WTC11 (cell line): ENCODE measurements around the gene VAV2. TPM values are rescaled to one million over a fixed set of nuclear protein-coding genes. Genes with fewer than 3 reads are reported as not detected.

Experiments
- ATAC-seq: fragments of 200-7000 bp; cut with Tn5 transposase; 2 replicates; pipeline ENCODE4 v1.10.0; 2021; ENCODE audit warnings: mild to moderate bottlenecking, moderate library complexity
- CTCF ChIA-PET: fragments of 300-600 bp; sonication (Branson Sonifier 250); formaldehyde crosslinking; loops from one replicate; lab custom pipeline; 2021; ENCODE audit warnings: antibody characterized with exemption; lab: Charles Lee
- POLR2A ChIA-PET: fragments of 350-600 bp; sonication (Branson Sonifier 250); formaldehyde crosslinking; loops from one replicate; lab custom pipeline; 2021; ENCODE audit warnings: antibody characterized with exemption; lab: Charles Lee
- DNase-seq: peaks from one replicate; pipeline ENCODE4 v3.0.0; 2021; ENCODE audit warnings: low spot score
- H3K27ac Mint-ChIP-seq: 2 replicates; pipeline ENCODE4 v1.8.0; 2021; ENCODE audit warnings: mixed read lengths
- H3K27me3 Mint-ChIP-seq: 2 replicates; pipeline ENCODE4 v1.8.0; 2021; ENCODE audit warnings: low read depth, mild to moderate bottlenecking, moderate library complexity, mixed read lengths
- H3K36me3 Mint-ChIP-seq: 2 replicates; pipeline ENCODE4 v1.8.0; 2021; ENCODE audit warnings: mixed read lengths
- H3K4me1 Mint-ChIP-seq: 2 replicates; pipeline ENCODE4 v1.8.0; 2022; ENCODE audit warnings: mixed read lengths
- H3K4me3 Mint-ChIP-seq: 2 replicates; pipeline ENCODE4 v1.8.0; 2021; ENCODE audit warnings: mild to moderate bottlenecking, moderate library complexity, mixed read lengths
- H3K9me3 Mint-ChIP-seq: 2 replicates; pipeline ENCODE4 v1.8.0; 2021; ENCODE audit warnings: mixed read lengths
- ETV6 ChIP-seq: sonication (generic); formaldehyde crosslinking; IDR thresholded peaks from 2 replicates; pipeline ENCODE4 v1.8.1; 2022; ENCODE audit warnings: mild to moderate bottlenecking, missing genetic modification reagents
- HMGA2 ChIP-seq: fragments of 250-450 bp; sonication (Bioruptor Pico); IDR thresholded peaks from 2 replicates; pipeline ENCODE4 v1.4.0; 2021; ENCODE audit warnings: mild to moderate bottlenecking, moderate library complexity
- KAT7 ChIP-seq: sonication (generic); formaldehyde crosslinking; IDR thresholded peaks from 2 replicates; pipeline ENCODE4 v1.8.1; 2023; ENCODE audit warnings: missing genetic modification reagents, mild to moderate bottlenecking, borderline replicate concordance
- NR1H2 ChIP-seq: sonication (generic); formaldehyde crosslinking; IDR thresholded peaks from 2 replicates; pipeline ENCODE4 v1.9.0; 2021; ENCODE audit warnings: mild to moderate bottlenecking, moderate library complexity, missing genetic modification reagents
- NR3C1 ChIP-seq: sonication (generic); formaldehyde crosslinking; conservative IDR thresholded peaks from 2 replicates; pipeline ENCODE4 v1.8.1; 2023; ENCODE audit warnings: low read depth, mild to moderate bottlenecking, missing genetic modification reagents
- PRRX2 ChIP-seq: fragments of 250-450 bp; sonication (Bioruptor Pico); IDR thresholded peaks from 2 replicates; pipeline ENCODE4 v1.8.0; 2021; ENCODE audit warnings: mild to moderate bottlenecking
- RORB ChIP-seq: fragments of 250-450 bp; sonication (Bioruptor Pico); IDR thresholded peaks from 2 replicates; pipeline ENCODE4 v1.9.0; 2021; ENCODE audit warnings: mild to moderate bottlenecking
- TCF7 ChIP-seq: sonication (generic); formaldehyde crosslinking; IDR thresholded peaks from 2 replicates; pipeline ENCODE4 v1.8.0; 2022; ENCODE audit warnings: mild to moderate bottlenecking, low read depth, missing genetic modification reagents, moderate library complexity
- TEAD1 ChIP-seq: sonication (generic); formaldehyde crosslinking; IDR thresholded peaks from 2 replicates; pipeline ENCODE4 v1.8.0; 2022; ENCODE audit warnings: mild to moderate bottlenecking, missing genetic modification reagents
- TP53 ChIP-seq: sonication (generic); formaldehyde crosslinking; IDR thresholded peaks from 2 replicates; pipeline ENCODE4 v1.8.1; 2023; ENCODE audit warnings: mild to moderate bottlenecking, missing genetic modification reagents
- ZNF121 ChIP-seq: sonication (generic); formaldehyde crosslinking; IDR thresholded peaks from 2 replicates; pipeline ENCODE4 v1.8.0; 2023; ENCODE audit warnings: missing genetic modification reagents
- ZNF219 ChIP-seq: sonication (generic); formaldehyde crosslinking; IDR thresholded peaks from 2 replicates; pipeline ENCODE4 v1.8.0; 2023; ENCODE audit warnings: missing genetic modification reagents, mild to moderate bottlenecking, borderline replicate concordance
- ZNF317 ChIP-seq: sonication (generic); formaldehyde crosslinking; IDR thresholded peaks from 2 replicates; pipeline ENCODE4 v1.8.1; 2023; ENCODE audit warnings: low read depth, mild to moderate bottlenecking, moderate library complexity, missing genetic modification reagents, borderline replicate concordance
- ZNF396 ChIP-seq: fragments of 250-450 bp; sonication (Bioruptor Pico); IDR thresholded peaks from 2 replicates; pipeline ENCODE4 v1.8.0; 2021; ENCODE audit warnings: mild to moderate bottlenecking, moderate library complexity, borderline replicate concordance
- total RNA-seq: library from RNA; stranded (reverse); gene quantifications from 3 replicates; pipeline ENCODE4 v1.2.3, GENCODE V29; 2021
- TF ChIP-seq, protein P1 (sequence below): sonication (generic); formaldehyde crosslinking; IDR thresholded peaks from 2 replicates; pipeline ENCODE4 v1.8.1; 2023; ENCODE audit warnings: mild to moderate bottlenecking, missing genetic modification reagents
- TF ChIP-seq, protein P2 (sequence below): sonication (generic); formaldehyde crosslinking; IDR thresholded peaks from 2 replicates; pipeline ENCODE4 v1.8.0; 2023; ENCODE audit warnings: mild to moderate bottlenecking, missing genetic modification reagents
- TF ChIP-seq, protein P3 (sequence below): fragments of 250-450 bp; sonication (Bioruptor Pico); conservative IDR thresholded peaks from 2 replicates; pipeline ENCODE4 v1.9.0; 2021; ENCODE audit warnings: mild to moderate bottlenecking
- TF ChIP-seq, protein P4 (sequence below): fragments of 250-450 bp; sonication (Bioruptor Pico); IDR thresholded peaks from 2 replicates; pipeline ENCODE4 v2.1.2; 2022; ENCODE audit warnings: mild to moderate bottlenecking, moderate library complexity
- TF ChIP-seq, protein P5 (sequence below): sonication (generic); formaldehyde crosslinking; IDR thresholded peaks from 2 replicates; pipeline ENCODE4 v1.8.0; 2022; ENCODE audit warnings: mild to moderate bottlenecking, missing genetic modification reagents
- TF ChIP-seq, protein P6 (sequence below): sonication (generic); formaldehyde crosslinking; IDR thresholded peaks from 2 replicates; pipeline ENCODE4 v1.8.1; 2023; ENCODE audit warnings: mild to moderate bottlenecking, missing genetic modification reagents
- TF ChIP-seq, protein P7 (sequence below): sonication (generic); formaldehyde crosslinking; IDR thresholded peaks from 2 replicates; pipeline ENCODE4 v1.8.1; 2022; ENCODE audit warnings: low read depth, missing genetic modification reagents, borderline replicate concordance

VAV2 gene
- total RNA-seq, 1 experiment from 2014 or later, result 39.7 TPM

DNA sequence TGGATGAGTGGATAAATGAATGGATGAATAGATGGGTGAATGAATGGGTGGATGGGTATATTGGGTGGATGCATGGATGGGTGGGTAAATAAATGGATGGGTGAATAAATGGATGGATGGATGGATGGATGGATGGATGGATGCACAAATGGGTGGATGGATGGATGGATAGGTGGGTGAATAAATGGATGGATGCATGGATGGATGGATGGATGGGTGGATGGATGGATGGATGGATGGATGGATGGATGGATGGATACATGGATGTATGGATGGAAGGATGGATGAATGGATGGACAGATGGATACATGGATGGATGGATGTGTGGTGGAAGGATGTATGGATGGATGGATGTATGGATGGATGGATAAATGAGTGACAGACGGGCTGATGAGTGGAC is 140.4 kb downstream of the VAV2 start (continued):
- TF ChIP-seq, protein P1, sequence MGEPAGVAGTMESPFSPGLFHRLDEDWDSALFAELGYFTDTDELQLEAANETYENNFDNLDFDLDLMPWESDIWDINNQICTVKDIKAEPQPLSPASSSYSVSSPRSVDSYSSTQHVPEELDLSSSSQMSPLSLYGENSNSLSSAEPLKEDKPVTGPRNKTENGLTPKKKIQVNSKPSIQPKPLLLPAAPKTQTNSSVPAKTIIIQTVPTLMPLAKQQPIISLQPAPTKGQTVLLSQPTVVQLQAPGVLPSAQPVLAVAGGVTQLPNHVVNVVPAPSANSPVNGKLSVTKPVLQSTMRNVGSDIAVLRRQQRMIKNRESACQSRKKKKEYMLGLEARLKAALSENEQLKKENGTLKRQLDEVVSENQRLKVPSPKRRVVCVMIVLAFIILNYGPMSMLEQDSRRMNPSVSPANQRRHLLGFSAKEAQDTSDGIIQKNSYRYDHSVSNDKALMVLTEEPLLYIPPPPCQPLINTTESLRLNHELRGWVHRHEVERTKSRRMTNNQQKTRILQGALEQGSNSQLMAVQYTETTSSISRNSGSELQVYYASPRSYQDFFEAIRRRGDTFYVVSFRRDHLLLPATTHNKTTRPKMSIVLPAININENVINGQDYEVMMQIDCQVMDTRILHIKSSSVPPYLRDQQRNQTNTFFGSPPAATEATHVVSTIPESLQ (CRISPR knock-in tag), result no peak
- TF ChIP-seq NR1H2 (CRISPR knock-in tag) (no peak), HMGA2 (CRISPR knock-in tag) (no peak)
- TF ChIP-seq, protein P2, sequence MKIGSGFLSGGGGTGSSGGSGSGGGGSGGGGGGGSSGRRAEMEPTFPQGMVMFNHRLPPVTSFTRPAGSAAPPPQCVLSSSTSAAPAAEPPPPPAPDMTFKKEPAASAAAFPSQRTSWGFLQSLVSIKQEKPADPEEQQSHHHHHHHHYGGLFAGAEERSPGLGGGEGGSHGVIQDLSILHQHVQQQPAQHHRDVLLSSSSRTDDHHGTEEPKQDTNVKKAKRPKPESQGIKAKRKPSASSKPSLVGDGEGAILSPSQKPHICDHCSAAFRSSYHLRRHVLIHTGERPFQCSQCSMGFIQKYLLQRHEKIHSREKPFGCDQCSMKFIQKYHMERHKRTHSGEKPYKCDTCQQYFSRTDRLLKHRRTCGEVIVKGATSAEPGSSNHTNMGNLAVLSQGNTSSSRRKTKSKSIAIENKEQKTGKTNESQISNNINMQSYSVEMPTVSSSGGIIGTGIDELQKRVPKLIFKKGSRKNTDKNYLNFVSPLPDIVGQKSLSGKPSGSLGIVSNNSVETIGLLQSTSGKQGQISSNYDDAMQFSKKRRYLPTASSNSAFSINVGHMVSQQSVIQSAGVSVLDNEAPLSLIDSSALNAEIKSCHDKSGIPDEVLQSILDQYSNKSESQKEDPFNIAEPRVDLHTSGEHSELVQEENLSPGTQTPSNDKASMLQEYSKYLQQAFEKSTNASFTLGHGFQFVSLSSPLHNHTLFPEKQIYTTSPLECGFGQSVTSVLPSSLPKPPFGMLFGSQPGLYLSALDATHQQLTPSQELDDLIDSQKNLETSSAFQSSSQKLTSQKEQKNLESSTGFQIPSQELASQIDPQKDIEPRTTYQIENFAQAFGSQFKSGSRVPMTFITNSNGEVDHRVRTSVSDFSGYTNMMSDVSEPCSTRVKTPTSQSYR (CRISPR knock-in tag), result no peak
- TF ChIP-seq, protein P3, sequence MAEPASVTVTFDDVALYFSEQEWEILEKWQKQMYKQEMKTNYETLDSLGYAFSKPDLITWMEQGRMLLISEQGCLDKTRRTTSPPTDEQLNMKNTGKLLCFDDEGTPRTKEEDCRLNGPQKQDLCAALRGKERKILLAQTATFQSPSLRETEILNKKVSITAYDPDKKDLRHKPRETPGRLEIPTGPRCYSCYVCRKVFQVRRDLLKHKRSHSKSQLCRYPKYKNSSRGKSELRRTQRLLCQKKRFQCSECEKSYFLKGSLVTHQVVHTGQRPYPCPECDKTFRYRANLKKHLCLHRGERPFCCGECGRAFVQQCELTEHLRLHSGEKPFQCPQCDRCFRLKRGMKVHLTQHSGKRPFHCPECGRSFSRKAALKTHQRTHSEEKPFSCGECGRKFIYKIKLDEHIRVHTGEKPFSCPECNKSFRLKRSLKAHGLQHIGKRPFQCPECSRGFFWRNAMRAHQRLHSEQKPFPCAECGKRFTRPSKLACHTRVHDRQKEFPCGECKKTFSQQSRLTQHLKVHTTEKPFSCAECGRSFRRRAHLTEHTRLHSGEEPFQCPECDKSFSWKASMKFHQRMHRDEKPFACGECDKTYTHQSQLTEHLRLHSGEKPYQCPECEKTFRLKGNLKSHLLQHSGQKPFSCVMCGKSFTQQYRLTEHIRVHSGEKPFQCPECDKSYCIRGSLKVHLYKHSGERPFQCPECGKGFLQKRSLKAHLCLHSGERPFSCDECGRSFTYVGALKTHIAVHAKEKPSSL (CRISPR knock-in tag), result no peak
- TF ChIP-seq, protein P4, sequence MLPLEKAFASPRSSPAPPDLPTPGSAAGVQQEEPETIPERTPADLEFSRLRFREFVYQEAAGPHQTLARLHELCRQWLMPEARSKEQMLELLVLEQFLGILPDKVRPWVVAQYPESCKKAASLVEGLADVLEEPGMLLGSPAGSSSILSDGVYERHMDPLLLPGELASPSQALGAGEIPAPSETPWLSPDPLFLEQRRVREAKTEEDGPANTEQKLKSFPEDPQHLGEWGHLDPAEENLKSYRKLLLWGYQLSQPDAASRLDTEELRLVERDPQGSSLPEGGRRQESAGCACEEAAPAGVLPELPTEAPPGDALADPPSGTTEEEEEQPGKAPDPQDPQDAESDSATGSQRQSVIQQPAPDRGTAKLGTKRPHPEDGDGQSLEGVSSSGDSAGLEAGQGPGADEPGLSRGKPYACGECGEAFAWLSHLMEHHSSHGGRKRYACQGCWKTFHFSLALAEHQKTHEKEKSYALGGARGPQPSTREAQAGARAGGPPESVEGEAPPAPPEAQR (CRISPR knock-in tag), result no peak

DNA sequence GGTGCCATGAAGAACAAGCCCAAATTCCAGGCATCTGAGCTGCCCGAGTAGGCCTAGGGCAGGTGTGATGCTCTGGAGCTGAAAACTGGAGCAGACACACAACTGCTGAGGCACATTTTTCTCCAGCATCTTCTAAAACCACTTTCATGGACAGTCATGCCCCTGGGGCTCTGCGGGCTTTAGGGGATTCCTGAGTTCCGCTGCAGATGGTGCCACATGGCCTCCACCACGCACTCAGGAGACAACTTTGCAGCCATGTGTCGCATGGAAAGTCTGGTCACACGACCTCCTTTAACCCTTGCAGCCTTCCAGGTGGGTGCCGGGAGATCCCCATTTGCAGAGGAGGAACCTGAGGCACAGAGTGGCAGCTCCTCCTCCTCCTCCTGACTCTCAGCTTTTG is 141.2 kb downstream of the VAV2 start:
- H3K4me3 Mint-ChIP-seq, result no peak overlapping the region
- no peaks in the 10 kb centered on the region for H3K9me3 Mint-ChIP-seq
- H3K4me1 Mint-ChIP-seq, result 0 out of 2 replicates have a peak, but pooled peaks cover 6% of the 10 kb centered on the region
- TF ChIP-seq NR1H2 (CRISPR knock-in tag) (no peak), RORB (CRISPR knock-in tag) (no peak), ZNF219 (no peak), TP53 (no peak), KAT7 (CRISPR knock-in tag) (no peak), TEAD1 (CRISPR knock-in tag) (no peak), NR3C1 (no peak), ZNF317 (CRISPR knock-in tag) (no peak), PRRX2 (CRISPR knock-in tag) (no peak), TCF7 (CRISPR knock-in tag) (no peak), ETV6 (no peak), ZNF396 (CRISPR knock-in tag) (no peak), ZNF121 (CRISPR knock-in tag) (no peak)
- TF ChIP-seq, protein P5, sequence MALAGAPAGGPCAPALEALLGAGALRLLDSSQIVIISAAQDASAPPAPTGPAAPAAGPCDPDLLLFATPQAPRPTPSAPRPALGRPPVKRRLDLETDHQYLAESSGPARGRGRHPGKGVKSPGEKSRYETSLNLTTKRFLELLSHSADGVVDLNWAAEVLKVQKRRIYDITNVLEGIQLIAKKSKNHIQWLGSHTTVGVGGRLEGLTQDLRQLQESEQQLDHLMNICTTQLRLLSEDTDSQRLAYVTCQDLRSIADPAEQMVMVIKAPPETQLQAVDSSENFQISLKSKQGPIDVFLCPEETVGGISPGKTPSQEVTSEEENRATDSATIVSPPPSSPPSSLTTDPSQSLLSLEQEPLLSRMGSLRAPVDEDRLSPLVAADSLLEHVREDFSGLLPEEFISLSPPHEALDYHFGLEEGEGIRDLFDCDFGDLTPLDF (CRISPR knock-in tag), result no peak
- TF ChIP-seq, protein P6, sequence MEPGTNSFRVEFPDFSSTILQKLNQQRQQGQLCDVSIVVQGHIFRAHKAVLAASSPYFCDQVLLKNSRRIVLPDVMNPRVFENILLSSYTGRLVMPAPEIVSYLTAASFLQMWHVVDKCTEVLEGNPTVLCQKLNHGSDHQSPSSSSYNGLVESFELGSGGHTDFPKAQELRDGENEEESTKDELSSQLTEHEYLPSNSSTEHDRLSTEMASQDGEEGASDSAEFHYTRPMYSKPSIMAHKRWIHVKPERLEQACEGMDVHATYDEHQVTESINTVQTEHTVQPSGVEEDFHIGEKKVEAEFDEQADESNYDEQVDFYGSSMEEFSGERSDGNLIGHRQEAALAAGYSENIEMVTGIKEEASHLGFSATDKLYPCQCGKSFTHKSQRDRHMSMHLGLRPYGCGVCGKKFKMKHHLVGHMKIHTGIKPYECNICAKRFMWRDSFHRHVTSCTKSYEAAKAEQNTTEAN (CRISPR knock-in tag), result no peak
- TF ChIP-seq, protein P7, sequence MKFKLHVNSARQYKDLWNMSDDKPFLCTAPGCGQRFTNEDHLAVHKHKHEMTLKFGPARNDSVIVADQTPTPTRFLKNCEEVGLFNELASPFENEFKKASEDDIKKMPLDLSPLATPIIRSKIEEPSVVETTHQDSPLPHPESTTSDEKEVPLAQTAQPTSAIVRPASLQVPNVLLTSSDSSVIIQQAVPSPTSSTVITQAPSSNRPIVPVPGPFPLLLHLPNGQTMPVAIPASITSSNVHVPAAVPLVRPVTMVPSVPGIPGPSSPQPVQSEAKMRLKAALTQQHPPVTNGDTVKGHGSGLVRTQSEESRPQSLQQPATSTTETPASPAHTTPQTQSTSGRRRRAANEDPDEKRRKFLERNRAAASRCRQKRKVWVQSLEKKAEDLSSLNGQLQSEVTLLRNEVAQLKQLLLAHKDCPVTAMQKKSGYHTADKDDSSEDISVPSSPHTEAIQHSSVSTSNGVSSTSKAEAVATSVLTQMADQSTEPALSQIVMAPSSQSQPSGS (CRISPR knock-in tag), result no peak
- TF ChIP-seq, all 79 proteins: peak for 0
- CTCF ChIA-PET, result no interaction called here
- POLR2A ChIA-PET, result no interaction called here
- Mint-ChIP-seq H3K27ac (no peak overlapping the region), H3K27me3 (no peaks in the 10 kb centered on the region), H3K36me3 (peaks cover 3% of the 10 kb centered on the region; the same call in 1 of the 2 replicates)
- no peak for ATAC-seq
- DNase-seq, result no peak
